T-helper 22 cell (primary cell): Measurements from ENCODE around the gene SLC15A3.
"Not testable (repeated sequence)": the region's sequence is repeated elsewhere in the genome, so short reads cannot be mapped to it uniquely, and the experiment has no call there.

ENCODE experiments used
- DNase-seq: peaks from one replicate; pipeline ENCODE4 v3.0.0-alpha.2; 2020; ENCODE audit warnings: low read depth

The SLC15A3 gene

GRCh38 chr11:60913793-60914632, 38.0 kb downstream of the SLC15A3 start, which contains the start of gene TMEM109:
TMEM109 (plus strand) TSS chr11:60914158; CDS start chr11:60919694, 5,536 bp downstream.
- DNase-seq = peak; percentile 82

DNA sequence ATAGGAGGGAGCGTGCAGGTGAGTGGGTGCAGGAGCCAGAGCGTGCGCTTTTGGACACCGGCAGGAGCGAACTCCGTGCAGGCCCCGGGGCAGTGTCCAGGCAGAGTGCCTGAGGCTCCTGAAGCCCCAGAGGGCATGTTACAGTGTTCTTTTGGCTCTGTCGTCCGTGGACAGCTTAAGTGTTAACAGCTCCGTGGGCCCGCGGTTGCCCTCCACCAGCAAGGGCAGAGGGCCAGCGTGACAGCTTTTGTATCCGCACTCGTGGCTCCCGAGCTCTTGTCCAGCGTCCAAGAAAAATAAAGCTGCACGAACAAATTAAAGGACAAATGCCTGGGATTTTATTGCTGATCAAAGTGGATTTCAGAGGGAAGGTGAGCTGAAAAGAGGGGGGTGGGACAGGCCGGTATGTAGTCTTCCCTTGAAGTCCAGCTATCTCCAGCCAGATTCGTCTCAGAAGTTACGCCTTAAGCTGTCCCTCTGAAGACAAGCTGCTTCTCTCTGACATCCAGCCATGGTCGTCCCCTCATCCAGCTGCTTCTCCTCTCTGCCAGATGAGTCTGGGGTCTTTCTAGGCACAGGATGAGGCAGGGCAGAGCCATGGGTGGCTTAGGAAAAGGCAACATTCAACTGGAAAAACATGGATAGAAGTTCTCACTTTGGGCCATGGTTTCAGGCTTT, 39.0 kb downstream of the SLC15A3 start:
- DNase-seq = no peak

GRCh38 chr11:60912223-60912850, 39.6 kb downstream of the SLC15A3 start:
- DNase-seq = no peak

DNA sequence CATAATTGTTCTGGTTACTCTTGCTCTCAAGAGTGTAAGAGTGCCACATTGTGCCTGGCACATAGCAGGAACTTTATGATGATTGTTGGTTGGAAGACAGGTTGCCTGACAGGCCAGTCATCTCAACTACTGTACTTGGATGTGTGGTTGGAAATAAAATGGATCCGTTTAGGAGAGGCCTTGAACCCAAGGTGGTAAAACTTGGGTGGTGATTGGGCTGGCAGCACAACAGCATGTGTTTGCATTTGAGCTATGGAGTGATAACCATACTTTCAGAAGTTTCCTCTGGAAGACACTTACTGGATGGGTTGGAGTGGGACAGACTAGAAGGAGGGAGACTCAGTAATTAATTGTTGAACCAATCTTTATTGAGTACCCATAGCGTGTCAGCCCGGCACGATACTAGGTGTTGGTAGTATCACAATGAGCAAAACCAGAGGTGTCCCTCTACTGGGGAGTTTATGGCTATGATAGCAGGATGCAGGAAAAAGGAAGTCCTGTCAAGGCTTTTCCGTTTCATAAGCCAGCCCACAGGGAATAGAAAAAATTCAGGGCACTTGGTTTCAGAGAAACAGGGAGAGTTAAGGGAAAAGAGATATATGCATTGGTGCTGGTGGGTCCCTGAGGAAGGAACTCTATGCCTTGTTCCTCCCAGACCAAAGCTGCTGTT, 41.1 kb downstream of the SLC15A3 start:
- DNase-seq = no peak

GRCh38 chr11:60910281-60910687, 41.7 kb downstream of the SLC15A3 start:
- DNase-seq = no peak

DNA sequence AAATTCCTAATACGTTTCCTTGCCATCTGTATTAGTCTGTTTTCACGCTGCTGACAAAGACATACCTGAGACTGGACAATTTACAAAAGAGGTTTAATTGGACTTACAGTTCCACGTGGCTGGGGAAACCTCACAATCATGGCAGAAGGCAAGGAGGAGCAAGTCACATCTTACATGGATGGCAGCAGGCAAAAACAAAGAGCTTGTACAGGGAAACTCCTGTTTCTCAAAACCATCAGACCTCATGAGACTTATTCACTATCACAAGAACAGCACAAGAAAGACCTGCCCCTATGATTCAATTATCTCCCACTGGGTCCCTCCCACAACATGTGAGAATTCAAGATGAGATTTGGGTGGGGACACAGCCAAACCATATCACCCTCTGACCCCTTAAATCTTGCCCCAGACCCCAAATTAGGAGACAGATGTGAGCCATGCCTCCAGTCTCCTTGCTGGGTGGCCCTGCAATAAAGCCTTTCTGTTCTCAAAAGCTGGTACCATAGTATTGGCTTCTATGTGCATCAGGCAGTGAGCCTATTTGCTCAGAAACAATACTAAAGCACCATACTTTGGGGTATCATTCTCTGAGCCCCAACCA, 42.2 kb downstream of the SLC15A3 start:
- not testable (repeated sequence) for DNase-seq

- no peak for DNase-seq
These were observed 43.2 kb downstream of the SLC15A3 start for GRCh38 chr11:60908803-60909202.

- DNase-seq = peak; percentile 96
These were observed 45.6 kb downstream of the SLC15A3 start, which contains the start of gene PRPF19 for GRCh38 chr11:60906132-60906972. PRPF19 (minus strand) TSS chr11:60906585; CDS start chr11:60906382, 203 bp downstream.

DNA sequence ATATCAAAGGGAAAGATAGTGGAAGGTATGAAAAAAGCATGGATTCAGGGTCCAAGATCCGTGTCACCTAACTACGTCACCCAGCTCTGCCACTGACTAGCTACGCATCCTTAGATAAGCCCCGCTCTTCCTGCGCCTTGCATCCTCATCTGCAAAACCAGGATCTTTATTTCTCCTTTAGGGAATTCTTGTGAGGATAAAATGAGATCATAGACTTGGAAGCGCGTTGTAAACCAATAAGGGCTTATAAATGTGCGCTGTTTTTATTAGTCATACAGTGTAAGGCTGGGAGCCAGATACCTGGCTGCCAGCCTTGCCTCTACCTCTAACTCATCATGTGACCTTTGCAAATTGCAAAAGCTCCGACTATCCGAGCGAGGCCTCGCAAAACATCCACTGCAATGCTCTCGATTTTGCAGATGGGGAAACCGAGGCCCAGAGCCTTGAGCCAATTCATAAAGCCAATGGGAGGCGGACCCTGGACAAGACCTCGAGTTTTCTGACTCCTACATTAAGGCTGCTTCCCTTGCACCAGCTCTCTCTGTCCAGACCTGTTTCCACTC, 46.3 kb downstream of the SLC15A3 start:
- no peak for DNase-seq

DNA sequence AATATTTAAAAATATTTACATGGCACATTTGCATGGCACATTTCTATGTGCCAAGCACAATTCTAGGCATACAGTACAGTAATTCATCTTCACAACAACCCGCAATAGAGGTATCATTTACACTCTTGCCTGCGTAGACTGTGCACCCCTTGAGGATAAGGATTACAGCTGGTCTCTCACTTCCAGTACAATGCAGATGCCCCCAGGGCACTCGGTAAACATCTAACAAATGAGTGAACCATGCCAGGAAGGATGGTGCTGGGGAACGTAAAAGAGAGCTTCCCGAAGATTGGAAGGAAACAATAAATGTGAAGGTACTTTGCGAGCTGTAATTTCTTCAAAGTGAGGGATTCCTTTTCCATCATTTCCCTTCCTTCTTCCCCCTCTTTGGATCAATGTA, 46.9 kb downstream of the SLC15A3 start:
- no peak for DNase-seq

DNA sequence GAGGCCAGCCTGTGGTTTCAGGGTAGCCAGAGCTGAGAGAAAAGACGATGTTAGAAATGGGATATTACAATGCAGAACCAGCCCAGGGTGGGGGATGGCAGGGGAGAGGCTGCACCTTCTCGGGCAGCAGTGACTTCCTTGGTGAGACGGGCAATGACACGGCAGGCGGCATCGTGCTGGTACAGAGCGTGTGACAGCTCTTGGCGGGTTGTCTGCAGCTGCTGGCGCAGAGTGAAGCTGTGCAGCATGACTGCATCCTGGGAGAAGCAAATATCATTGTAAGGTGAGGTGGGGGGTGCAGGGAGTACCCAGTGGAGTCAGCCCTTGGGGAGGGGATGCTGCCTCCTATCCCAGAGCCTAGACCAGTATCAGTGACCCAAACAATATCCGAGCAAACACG, 49.4 kb downstream of the SLC15A3 start:
- DNase-seq = no peak

GRCh38 chr11:60900673-60901404, 51.1 kb downstream of the SLC15A3 start:
- no peak for DNase-seq

- DNase-seq = no peak
These were observed 52.0 kb downstream of the SLC15A3 start for GRCh38 chr11:60899977-60900376.

GRCh38 chr11:60899046-60899936, 52.7 kb downstream of the SLC15A3 start:
- no peak for DNase-seq

DNA sequence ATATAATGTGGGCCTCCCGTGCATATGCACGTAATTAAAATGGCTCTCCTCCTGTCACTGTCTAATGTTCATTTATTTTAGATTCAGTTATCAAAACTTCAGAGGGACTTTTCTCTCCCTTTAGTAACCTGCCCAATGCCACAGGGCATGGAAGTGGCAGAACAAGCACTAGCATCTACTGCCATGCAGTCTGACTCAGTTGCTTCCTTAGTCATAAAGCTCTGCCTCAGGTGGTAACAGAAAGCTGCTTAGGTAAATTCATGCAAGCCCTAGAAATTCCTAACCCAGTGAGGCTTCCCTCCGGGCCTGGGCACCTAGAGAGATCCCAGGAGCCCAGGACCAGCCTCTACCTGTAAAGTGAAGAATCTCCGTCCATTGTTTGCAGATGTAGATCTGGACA, 54.5 kb downstream of the SLC15A3 start:
- DNase-seq = no peak

- no peak for DNase-seq
These were observed 56.3 kb downstream of the SLC15A3 start for GRCh38 chr11:60895687-60896086.

DNA sequence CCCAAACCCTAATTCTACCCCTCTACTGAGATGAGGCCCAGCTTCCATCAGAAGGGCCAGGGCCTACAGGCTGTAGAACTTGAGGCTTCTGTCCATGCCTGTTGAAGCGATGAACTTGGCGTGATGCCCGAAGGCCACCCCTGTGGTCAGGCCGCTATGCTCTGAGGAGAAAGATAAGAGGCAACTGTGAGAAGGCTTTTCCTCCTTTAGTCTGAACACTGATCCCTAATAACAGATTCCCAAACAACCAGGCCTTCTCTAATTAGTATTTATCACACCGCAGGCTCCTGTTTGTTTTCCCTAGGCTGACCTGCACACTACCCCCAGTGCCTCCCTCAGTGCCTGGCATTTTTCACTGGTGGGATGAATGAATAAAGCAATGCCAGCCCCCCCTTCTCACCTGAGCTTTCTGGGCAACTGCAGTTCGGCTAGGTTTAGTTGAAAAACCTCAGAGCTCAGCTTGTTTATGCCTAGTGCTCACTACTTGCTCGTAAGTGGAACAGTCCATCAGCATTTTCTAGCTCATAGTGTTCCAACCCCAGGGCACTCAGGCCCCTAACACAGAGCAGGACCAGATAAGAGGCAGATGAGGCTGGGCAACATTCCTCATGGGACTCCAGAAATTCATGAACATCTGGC, 60.8 kb downstream of the SLC15A3 start:
- DNase-seq = no peak

DNA sequence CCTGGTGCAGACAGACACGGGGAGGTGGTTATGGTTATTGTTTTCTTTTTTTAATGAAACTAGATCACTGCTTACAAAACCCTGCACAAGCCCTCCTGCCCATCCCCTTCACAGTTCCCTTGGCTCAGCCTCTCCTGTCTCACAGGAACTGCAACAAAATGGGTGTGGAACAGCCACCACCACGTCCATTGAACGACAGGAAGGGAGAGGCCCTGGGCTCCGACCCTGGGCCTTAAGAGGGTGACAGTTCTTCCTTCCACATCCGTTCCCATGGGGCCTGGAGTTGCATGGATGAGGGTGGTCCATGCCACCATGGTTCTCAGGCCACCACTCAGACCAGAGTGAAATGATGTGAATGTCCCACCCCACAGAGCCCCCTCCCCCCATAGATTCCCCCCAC, 61.3 kb downstream of the SLC15A3 start:
- no peak for DNase-seq
